Chondrocyte (in vitro differentiated cells): Measurements from ENCODE around the gene SLC39A11. TPM values are rescaled to one million over a fixed set of nuclear protein-coding genes. Genes with fewer than 3 reads are reported as not detected.
A peak's percentile ranks its signal among the peaks of the same experiment; 100 is the strongest.

Experiments
- DNase-seq: peaks from one replicate; pipeline ENCODE4 v3.0.0; 2021; ENCODE audit warnings: mixed read lengths, low spot score
- H3K27ac Mint-ChIP-seq: one replicate; pipeline ENCODE4 v1.8.0; 2021; ENCODE audit warnings: mild to moderate bottlenecking, moderate library complexity, mixed read lengths; ENCODE audit not compliant: unreplicated experiment
- H3K27me3 Mint-ChIP-seq: 2 replicates; pipeline ENCODE4 v1.8.0; 2021; ENCODE audit warnings: low read depth, mixed read lengths
- H3K36me3 Mint-ChIP-seq: 2 replicates; pipeline ENCODE4 v1.8.0; 2021; ENCODE audit warnings: low read depth, mixed read lengths
- H3K4me1 Mint-ChIP-seq: 2 replicates; pipeline ENCODE4 v1.8.0; 2021; ENCODE audit warnings: low read depth, mild to moderate bottlenecking, mixed read lengths
- H3K4me3 Mint-ChIP-seq: one replicate; pipeline ENCODE4 v1.8.0; 2021; ENCODE audit warnings: mild to moderate bottlenecking, moderate library complexity, mixed read lengths; ENCODE audit not compliant: unreplicated experiment
- H3K9me3 Mint-ChIP-seq: 2 replicates; pipeline ENCODE4 v1.8.0; 2021; ENCODE audit warnings: low read depth, mixed read lengths
- CTCF ChIP-seq: fragments of 200-600 bp; sonication (generic); IDR thresholded peaks from 2 replicates; pipeline ENCODE4 v1.5.0; 2021; ENCODE audit warnings: antibody characterized with exemption, mild to moderate bottlenecking, moderate library complexity
- total RNA-seq: library from RNA; stranded (reverse); gene quantifications from 3 replicates; pipeline ENCODE4 v1.2.1, GENCODE V29; 2021

SLC39A11 gene
- total RNA-seq, 1 donor from 2014 or later, result 25.3 TPM

DNA sequence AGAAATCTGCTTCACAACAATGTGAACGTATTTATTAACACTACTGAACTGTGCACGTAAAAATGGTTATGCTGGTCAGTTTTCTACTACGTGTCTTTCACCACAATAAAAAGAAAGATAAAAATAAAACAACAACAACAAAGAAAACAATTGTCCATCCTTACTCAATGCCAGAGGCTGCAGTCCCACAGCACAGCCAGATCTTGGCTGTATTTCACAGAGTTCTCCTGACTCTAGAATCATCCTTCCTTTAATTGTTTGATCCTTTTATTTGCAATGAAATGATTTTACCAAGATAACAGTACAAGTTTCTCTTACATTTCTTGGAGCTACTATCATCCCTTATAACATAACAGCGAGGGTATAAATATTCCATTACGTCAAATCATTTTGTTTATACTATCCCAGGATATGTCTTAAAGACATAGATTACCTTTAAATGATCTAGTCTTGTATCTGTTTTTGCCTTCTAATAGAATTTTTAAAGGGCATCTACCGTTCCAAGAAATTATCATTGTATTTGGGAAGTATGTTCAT, 103.3 kb downstream of the SLC39A11 start:
- Mint-ChIP-seq H3K9me3 (no peaks in the 10 kb centered on the region), H3K4me3 (no peak overlapping the region), H3K27me3 (no peaks in the 10 kb centered on the region), H3K4me1 (peaks cover 21% of the 10 kb centered on the region), H3K27ac (no peak overlapping the region), H3K36me3 (no peaks in the 10 kb centered on the region)
- no peak for DNase-seq
- TF ChIP-seq CTCF, result no peak

GRCh38 chr17:72988451-72988850, 104.0 kb downstream of the SLC39A11 start:
- no peak for TF ChIP-seq CTCF
- DNase-seq, result no peak
- Mint-ChIP-seq H3K36me3 (no peaks in the 10 kb centered on the region), H3K4me1 (peaks cover 22% of the 10 kb centered on the region), H3K4me3 (no peak overlapping the region), H3K27ac (no peak overlapping the region), H3K9me3 (no peaks in the 10 kb centered on the region), H3K27me3 (no peaks in the 10 kb centered on the region)

- TF ChIP-seq CTCF, result no peak
- Mint-ChIP-seq H3K36me3 (no peaks in the 10 kb centered on the region), H3K4me3 (no peak overlapping the region), H3K27ac (no peak overlapping the region), H3K9me3 (no peaks in the 10 kb centered on the region), H3K4me1 (peaks cover 15% of the 10 kb centered on the region), H3K27me3 (no peaks in the 10 kb centered on the region)
- DNase-seq, result no peak
Observed at GRCh38 chr17:72987166-72987565, 105.3 kb downstream of the SLC39A11 start.

- no peak for DNase-seq
- Mint-ChIP-seq H3K27me3 (no peaks in the 10 kb centered on the region), H3K36me3 (no peaks in the 10 kb centered on the region), H3K4me1 (peaks cover 15% of the 10 kb centered on the region), H3K27ac (no peak overlapping the region), H3K4me3 (no peak overlapping the region), H3K9me3 (no peaks in the 10 kb centered on the region)
- TF ChIP-seq CTCF, result peak; percentile 87
Observed at GRCh38 chr17:72985882-72986720, 106.4 kb downstream of the SLC39A11 start.

DNA sequence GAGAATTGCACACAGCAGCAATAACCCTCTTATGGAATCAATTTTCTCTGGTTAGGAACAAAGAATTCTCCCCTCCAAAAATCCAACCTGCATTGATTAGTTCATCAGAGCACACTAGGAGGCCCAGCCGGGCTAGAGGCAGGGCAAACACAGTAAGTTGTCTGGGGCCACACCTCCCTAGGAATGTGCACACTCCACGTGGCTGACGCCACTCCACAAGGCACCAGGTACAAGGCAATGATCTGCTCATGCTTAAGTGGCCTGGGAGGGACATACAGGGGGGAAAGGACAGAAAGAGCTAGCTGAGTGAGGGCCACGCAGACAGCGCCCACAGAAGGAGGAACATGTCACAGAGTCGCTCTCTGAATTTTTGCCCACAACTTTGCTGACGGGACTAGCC, 107.6 kb downstream of the SLC39A11 start:
- no peaks in the 10 kb centered on the region for H3K27me3 Mint-ChIP-seq
- no peak overlapping the region for H3K27ac Mint-ChIP-seq
- TF ChIP-seq CTCF, result no peak

More for the DNA sequence above, 107.6 kb downstream of the SLC39A11 start:
- Mint-ChIP-seq H3K4me1 (peaks cover 15% of the 10 kb centered on the region), H3K36me3 (no peaks in the 10 kb centered on the region), H3K9me3 (no peaks in the 10 kb centered on the region), H3K4me3 (no peak overlapping the region)
- no peak for DNase-seq
